ENCODE results near the gene ASMT.
"Not testable (repeated sequence)": the region's sequence is repeated elsewhere in the genome, so short reads cannot be mapped to it uniquely, and the experiment has no call there.

The ASMT gene

GRCh38 chrX:1646009-1646408, 31.1 kb downstream of the ASMT start:
- no peak for DNase-seq (ENCODE audit: low read depth in 1 of 2, low spot score in 1 of 2)

- no peak for DNase-seq (ENCODE audit: low read depth in 1 of 2, low spot score in 1 of 2)
Observed at GRCh38 chrX:1649621-1650020, 34.8 kb downstream of the ASMT start.

- not testable (repeated sequence) for DNase-seq (ENCODE audit: low read depth in 1 of 2, low spot score in 1 of 2)
Observed at GRCh38 chrX:1652011-1652811, 37.4 kb downstream of the ASMT start.

- DNase-seq (ENCODE audit: low read depth in 1 of 2, low spot score in 1 of 2), result no peak
Observed at GRCh38 chrX:1656379-1656778, 41.5 kb downstream of the ASMT start.

- DNase-seq (ENCODE audit: low read depth in 1 of 2, low spot score in 1 of 2), result peak; percentile 10 to 13
Observed at GRCh38 chrX:1657367-1658070, 42.7 kb downstream of the ASMT start.

GRCh38 chrX:1658071-1658491, 43.2 kb downstream of the ASMT start:
- DNase-seq (ENCODE audit: low read depth in 1 of 2, low spot score in 1 of 2), result no peak

GRCh38 chrX:1659664-1660461, 45.0 kb downstream of the ASMT start:
- no peak for DNase-seq (ENCODE audit: low read depth in 1 of 2, low spot score in 1 of 2)

- peak in 1 of 2 donors; percentile 43 for DNase-seq (ENCODE audit: low read depth in 1 of 2, low spot score in 1 of 2)
Observed at GRCh38 chrX:1661048-1661921, 46.4 kb downstream of the ASMT start.

- DNase-seq (ENCODE audit: low read depth in 1 of 2, low spot score in 1 of 2), result no peak
Observed at GRCh38 chrX:1661922-1662221, 47.0 kb downstream of the ASMT start.

- DNase-seq (ENCODE audit: low read depth in 1 of 2, low spot score in 1 of 2), result no peak
Observed at GRCh38 chrX:1667566-1667965, 52.7 kb downstream of the ASMT start.

- no peak for DNase-seq (ENCODE audit: low read depth in 1 of 2, low spot score in 1 of 2)
Observed at GRCh38 chrX:1673337-1673736, 58.5 kb downstream of the ASMT start.

GRCh38 chrX:1676866-1677265, 62.0 kb downstream of the ASMT start:
- DNase-seq (ENCODE audit: low read depth in 1 of 2, low spot score in 1 of 2), result no peak

- no peak for DNase-seq (ENCODE audit: low read depth in 1 of 2, low spot score in 1 of 2)
Observed at GRCh38 chrX:1679238-1679637, 64.4 kb downstream of the ASMT start.

- DNase-seq (ENCODE audit: low read depth in 1 of 2, low spot score in 1 of 2), result no peak
Observed at GRCh38 chrX:1681439-1681838, 66.6 kb downstream of the ASMT start.

GRCh38 chrX:1681856-1682255, 67.0 kb downstream of the ASMT start:
- not testable (repeated sequence) for DNase-seq (ENCODE audit: low read depth in 1 of 2, low spot score in 1 of 2)

GRCh38 chrX:1682501-1682900, 67.6 kb downstream of the ASMT start:
- not testable (repeated sequence) for DNase-seq (ENCODE audit: low read depth in 1 of 2, low spot score in 1 of 2)

- DNase-seq (ENCODE audit: low read depth in 1 of 2, low spot score in 1 of 2), result not testable (repeated sequence)
Observed at GRCh38 chrX:1684883-1685282, 70.0 kb downstream of the ASMT start.

- DNase-seq (ENCODE audit: low read depth in 1 of 2, low spot score in 1 of 2), result not testable (repeated sequence)
Observed at GRCh38 chrX:1685444-1685880, 70.6 kb downstream of the ASMT start.

GRCh38 chrX:1686642-1687041, 71.8 kb downstream of the ASMT start:
- no peak for DNase-seq (ENCODE audit: low read depth in 1 of 2, low spot score in 1 of 2)
